Measurements from ENCODE around the gene GEMIN5.

- TF ChIP-seq, protein P1, sequence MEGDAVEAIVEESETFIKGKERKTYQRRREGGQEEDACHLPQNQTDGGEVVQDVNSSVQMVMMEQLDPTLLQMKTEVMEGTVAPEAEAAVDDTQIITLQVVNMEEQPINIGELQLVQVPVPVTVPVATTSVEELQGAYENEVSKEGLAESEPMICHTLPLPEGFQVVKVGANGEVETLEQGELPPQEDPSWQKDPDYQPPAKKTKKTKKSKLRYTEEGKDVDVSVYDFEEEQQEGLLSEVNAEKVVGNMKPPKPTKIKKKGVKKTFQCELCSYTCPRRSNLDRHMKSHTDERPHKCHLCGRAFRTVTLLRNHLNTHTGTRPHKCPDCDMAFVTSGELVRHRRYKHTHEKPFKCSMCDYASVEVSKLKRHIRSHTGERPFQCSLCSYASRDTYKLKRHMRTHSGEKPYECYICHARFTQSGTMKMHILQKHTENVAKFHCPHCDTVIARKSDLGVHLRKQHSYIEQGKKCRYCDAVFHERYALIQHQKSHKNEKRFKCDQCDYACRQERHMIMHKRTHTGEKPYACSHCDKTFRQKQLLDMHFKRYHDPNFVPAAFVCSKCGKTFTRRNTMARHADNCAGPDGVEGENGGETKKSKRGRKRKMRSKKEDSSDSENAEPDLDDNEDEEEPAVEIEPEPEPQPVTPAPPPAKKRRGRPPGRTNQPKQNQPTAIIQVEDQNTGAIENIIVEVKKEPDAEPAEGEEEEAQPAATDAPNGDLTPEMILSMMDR (IDR thresholded peaks at IDR 0.05) = no peak
- TF ChIP-seq ZFX (IDR thresholded peaks at IDR 0.05; ENCODE audit: borderline replicate concordance) = no peak
Observed at GRCh38 chr5:154901913-154902312, 36.1 kb downstream of the GEMIN5 start.

Data from 22Rv1 (cell line).